ENCODE results near the gene FAAP20. TPM values are rescaled to one million over a fixed set of nuclear protein-coding genes. Genes with fewer than 3 reads are reported as not detected.

FAAP20 gene
- total RNA-seq, 1 donor from 2014 or later: 50.9 TPM

GRCh38 chr1:2224631-2225428, 30.3 kb upstream of the FAAP20 start:
- DNase-seq (peak; percentile 48), ATAC-seq (no peak)
- no peak for TF ChIP-seq CTCF (IDR thresholded peaks at IDR 0.05)
- Histone ChIP-seq H3K9me3 (no peaks in the 10 kb centered on the region), H3K4me3 (no peak overlapping the region), H3K27me3 (ENCODE audit: low read depth) (no peaks in the 10 kb centered on the region), H3K27ac (no peak overlapping the region), H3K4me1 (peaks cover 15% of the 10 kb centered on the region), H3K36me3 (no peaks in the 10 kb centered on the region)
- intact Hi-C loops (cut with DNase I): no loop called here

- DNase-seq: peak; percentile 52
- Histone ChIP-seq H3K36me3 (no peaks in the 10 kb centered on the region), H3K9me3 (no peaks in the 10 kb centered on the region), H3K4me3 (no peak overlapping the region), H3K27me3 (ENCODE audit: low read depth) (no peaks in the 10 kb centered on the region), H3K27ac (no peak overlapping the region), H3K4me1 (peaks cover 13% of the 10 kb centered on the region)
- intact Hi-C loops (cut with DNase I): no loop called here
- TF ChIP-seq CTCF (IDR thresholded peaks at IDR 0.05): no peak
- no peak for ATAC-seq
Measured at GRCh38 chr1:2224170-2224584, 29.6 kb upstream of the FAAP20 start.

GRCh38 chr1:2221271-2221670, 26.7 kb upstream of the FAAP20 start:
- H3K4me3 ChIP-seq: no peak overlapping the region
- no peaks in the 10 kb centered on the region for H3K27me3 ChIP-seq (ENCODE audit: low read depth)
- DNase-seq (no peak), ATAC-seq (no peak)
- H3K9me3 ChIP-seq: no peaks in the 10 kb centered on the region
- H3K4me1 ChIP-seq: peaks cover 7% of the 10 kb centered on the region
- no peak for TF ChIP-seq CTCF (IDR thresholded peaks at IDR 0.05)
- no peaks in the 10 kb centered on the region for H3K36me3 ChIP-seq
- H3K27ac ChIP-seq: no peak overlapping the region
- intact Hi-C loops (cut with DNase I): no loop called here

- intact Hi-C loops (cut with DNase I): no loop called here
- no peak overlapping the region for H3K4me3 ChIP-seq
- TF ChIP-seq CTCF (IDR thresholded peaks at IDR 0.05): no peak
- no peak overlapping the region for H3K27ac ChIP-seq
- H3K27me3 ChIP-seq (ENCODE audit: low read depth): no peaks in the 10 kb centered on the region
- H3K4me1 ChIP-seq: peaks cover 32% of the 10 kb centered on the region
- no peaks in the 10 kb centered on the region for H3K9me3 ChIP-seq
- ATAC-seq: no peak
- no peak for DNase-seq
- no peaks in the 10 kb centered on the region for H3K36me3 ChIP-seq
Measured at GRCh38 chr1:2216767-2217058, 22.1 kb upstream of the FAAP20 start.

GRCh38 chr1:2215909-2216766, 21.6 kb upstream of the FAAP20 start:
- DNase-seq (no peak), ATAC-seq (no peak)
- Histone ChIP-seq H3K4me3 (no peak overlapping the region), H3K36me3 (no peaks in the 10 kb centered on the region), H3K9me3 (no peaks in the 10 kb centered on the region), H3K27ac (no peak overlapping the region), H3K27me3 (ENCODE audit: low read depth) (no peaks in the 10 kb centered on the region), H3K4me1 (peaks cover 32% of the 10 kb centered on the region)
- no peak for TF ChIP-seq CTCF (IDR thresholded peaks at IDR 0.05)
- intact Hi-C loops (cut with DNase I): no loop called here

Data from lower lobe of right lung (tissue), 2 donors.